ENCODE measurements around the gene UGT1A10. TPM values are rescaled to one million over a fixed set of nuclear protein-coding genes. Genes with fewer than 3 reads are reported as not detected.
A peak's percentile ranks its signal among the peaks of the same experiment; 100 is the strongest.

The UGT1A10 gene
- total and polyA plus RNA-seq, 5 donors from 2014 or later: not detected

GRCh38 chr2:233815861-233816260 lies 179.6 kb downstream of the UGT1A10 start:
- DNase-seq: no peak
- no peak for ATAC-seq (ENCODE audit: low read depth in 2 of 2)
- H3K9me3 ChIP-seq (ENCODE audit: control insufficient read depth in 2 of 2, low read length in 2 of 2): no peaks in the 10 kb centered on the region
- no peak overlapping the region for H3K27ac Mint-ChIP-seq
- H3K4me3 ChIP-seq (ENCODE audit: low read depth, low read length): no peak overlapping the region
- H3K36me3 Mint-ChIP-seq: no peaks in the 10 kb centered on the region
- no peaks in the 10 kb centered on the region for H3K4me1 Mint-ChIP-seq
- peaks cover 33% of the 10 kb centered on the region for H3K27me3 Mint-ChIP-seq
- H3K9me3 Mint-ChIP-seq: peaks cover 0 to 1% (median 0%) of the 10 kb centered on the region in 7 donors
- H3K4me1 ChIP-seq (ENCODE audit: control insufficient read depth, insufficient read depth, low read length, poor library complexity, severe bottlenecking): no peaks in the 10 kb centered on the region
- H3K27me3 ChIP-seq (ENCODE audit: control insufficient read depth, insufficient read depth, low read length): no peaks in the 10 kb centered on the region
- no peak overlapping the region for H3K27ac ChIP-seq (ENCODE audit: insufficient read depth, low read length, poor library complexity, severe bottlenecking)
- H3K36me3 ChIP-seq (ENCODE audit: control insufficient read depth, insufficient read depth, low read length): no peaks in the 10 kb centered on the region
- H3K4me3 Mint-ChIP-seq: no peak overlapping the region

- no peaks in the 10 kb centered on the region for H3K9me3 ChIP-seq (ENCODE audit: control insufficient read depth in 2 of 2, low read length in 2 of 2)
- H3K27me3 ChIP-seq (ENCODE audit: control insufficient read depth, insufficient read depth, low read length): no peaks in the 10 kb centered on the region
- Mint-ChIP-seq H3K9me3 (peaks cover 0 to 1% (median 0%) of the 10 kb centered on the region in 7 donors), H3K4me3 (no peak overlapping the region), H3K4me1 (no peaks in the 10 kb centered on the region), H3K27me3 (peaks cover 34% of the 10 kb centered on the region), H3K36me3 (no peaks in the 10 kb centered on the region), H3K27ac (no peak overlapping the region)
- H3K4me3 ChIP-seq (ENCODE audit: low read depth, low read length): no peak overlapping the region
- no peaks in the 10 kb centered on the region for H3K4me1 ChIP-seq (ENCODE audit: control insufficient read depth, insufficient read depth, low read length, poor library complexity, severe bottlenecking)
- H3K36me3 ChIP-seq (ENCODE audit: control insufficient read depth, insufficient read depth, low read length): no peaks in the 10 kb centered on the region
- H3K27ac ChIP-seq (ENCODE audit: insufficient read depth, low read length, poor library complexity, severe bottlenecking): no peak overlapping the region
- ATAC-seq (ENCODE audit: low read depth in 2 of 2) (no peak), DNase-seq (no peak)
These were observed 180.1 kb downstream of the UGT1A10 start for GRCh38 chr2:233816334-233816733.

- DNase-seq: no peak
These were observed 180.5 kb downstream of the UGT1A10 start for GRCh38 chr2:233816771-233817170.

DNA sequence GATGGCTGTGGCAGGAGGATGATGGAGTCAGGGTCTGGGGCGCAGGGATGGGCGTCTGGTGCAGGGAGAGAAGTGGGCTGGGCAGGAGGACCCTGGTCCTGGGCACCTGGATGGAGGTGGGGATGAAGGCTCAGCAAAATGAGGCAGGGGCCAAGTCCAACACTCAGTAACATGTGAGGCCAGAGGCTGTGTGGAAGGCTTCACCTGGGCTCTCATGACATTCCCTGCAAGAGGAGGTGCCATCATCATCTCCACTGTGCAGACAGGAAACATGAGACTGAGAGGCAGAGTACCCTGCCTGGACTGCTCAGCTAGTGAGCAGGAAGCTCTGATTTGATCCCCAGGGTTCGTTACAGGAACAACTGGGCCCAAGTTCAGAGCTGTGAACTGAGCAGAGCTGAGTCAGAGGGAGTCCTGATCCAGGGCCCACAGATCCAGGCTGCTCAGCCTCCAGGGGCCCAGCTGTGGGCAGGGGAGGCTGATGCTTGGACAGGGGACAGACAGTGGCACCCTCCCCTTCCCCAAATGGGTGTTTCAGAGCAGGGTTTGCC lies 181.2 kb downstream of the UGT1A10 start:
- H3K27ac ChIP-seq (ENCODE audit: insufficient read depth, low read length, poor library complexity, severe bottlenecking): no peak overlapping the region
- Mint-ChIP-seq H3K27ac (peak overlapping the region in 2 of 3 donors; percentile 33 to 85), H3K4me3 (no peak overlapping the region), H3K36me3 (no peaks in the 10 kb centered on the region), H3K9me3 (peaks cover 0 to 1% (median 0%) of the 10 kb centered on the region in 7 donors), H3K4me1 (no peaks in the 10 kb centered on the region), H3K27me3 (peaks cover 34% of the 10 kb centered on the region)
- no peaks in the 10 kb centered on the region for H3K9me3 ChIP-seq (ENCODE audit: control insufficient read depth in 2 of 2, low read length in 2 of 2)
- DNase-seq (no peak), ATAC-seq (ENCODE audit: low read depth in 2 of 2) (no peak)
- H3K4me1 ChIP-seq (ENCODE audit: control insufficient read depth, insufficient read depth, low read length, poor library complexity, severe bottlenecking): no peaks in the 10 kb centered on the region
- no peaks in the 10 kb centered on the region for H3K27me3 ChIP-seq (ENCODE audit: control insufficient read depth, insufficient read depth, low read length)
- no peak overlapping the region for H3K4me3 ChIP-seq (ENCODE audit: low read depth, low read length)
- H3K36me3 ChIP-seq (ENCODE audit: control insufficient read depth, insufficient read depth, low read length): no peaks in the 10 kb centered on the region

More at GRCh38 chr2:233816771-233817170, 180.5 kb downstream of the UGT1A10 start:
- ATAC-seq (ENCODE audit: low read depth in 2 of 2): no peak
- H3K9me3 ChIP-seq (ENCODE audit: control insufficient read depth in 2 of 2, low read length in 2 of 2): no peaks in the 10 kb centered on the region
- H3K4me3 Mint-ChIP-seq: no peak overlapping the region
- H3K27me3 ChIP-seq (ENCODE audit: control insufficient read depth, insufficient read depth, low read length): no peaks in the 10 kb centered on the region
- H3K4me1 ChIP-seq (ENCODE audit: control insufficient read depth, insufficient read depth, low read length, poor library complexity, severe bottlenecking): no peaks in the 10 kb centered on the region
- no peak overlapping the region for H3K4me3 ChIP-seq (ENCODE audit: low read depth, low read length)
- H3K4me1 Mint-ChIP-seq: no peaks in the 10 kb centered on the region
- H3K36me3 ChIP-seq (ENCODE audit: control insufficient read depth, insufficient read depth, low read length): no peaks in the 10 kb centered on the region
- no peak overlapping the region for H3K27ac Mint-ChIP-seq
- H3K9me3 Mint-ChIP-seq: peaks cover 0 to 1% (median 0%) of the 10 kb centered on the region in 7 donors
- H3K27ac ChIP-seq (ENCODE audit: insufficient read depth, low read length, poor library complexity, severe bottlenecking): no peak overlapping the region
- H3K27me3 Mint-ChIP-seq: peaks cover 34% of the 10 kb centered on the region
- no peaks in the 10 kb centered on the region for H3K36me3 Mint-ChIP-seq

DNA sequence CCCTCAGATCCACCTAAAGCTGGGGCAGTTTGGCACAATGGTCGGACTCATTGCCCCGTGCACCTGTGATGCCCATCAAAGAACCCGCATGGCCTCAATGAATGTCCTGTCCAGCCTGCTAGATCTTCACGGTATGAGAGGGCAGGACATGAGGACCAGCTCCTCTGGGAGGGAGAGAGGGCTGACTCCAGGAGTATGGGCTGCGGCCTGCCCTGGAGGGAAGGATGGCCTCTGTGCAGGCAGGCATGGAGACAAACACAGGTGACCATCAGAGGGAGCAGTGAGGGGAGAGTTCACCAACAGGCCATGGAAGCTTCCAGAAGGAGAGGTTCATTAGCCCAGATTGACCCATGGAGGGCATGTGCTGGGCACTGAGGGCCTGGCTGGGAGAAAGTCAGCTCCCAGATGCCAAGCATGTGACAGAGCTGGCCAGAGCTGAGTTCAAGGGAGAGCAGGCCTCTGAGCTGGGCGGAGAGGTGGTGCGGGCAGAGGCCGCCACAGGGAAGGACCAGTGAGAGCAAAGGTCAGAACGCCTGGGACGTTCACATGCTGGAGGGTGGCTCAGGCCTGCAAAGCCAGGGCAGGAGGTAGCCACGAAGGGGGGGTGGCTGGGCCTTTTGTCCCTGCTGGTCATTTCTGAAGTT lies 181.9 kb downstream of the UGT1A10 start:
- Histone ChIP-seq H3K9me3 (ENCODE audit: control insufficient read depth in 2 of 2, low read length in 2 of 2) (no peaks in the 10 kb centered on the region), H3K36me3 (ENCODE audit: control insufficient read depth, insufficient read depth, low read length) (no peaks in the 10 kb centered on the region), H3K4me1 (ENCODE audit: control insufficient read depth, insufficient read depth, low read length, poor library complexity, severe bottlenecking) (no peaks in the 10 kb centered on the region), H3K27ac (ENCODE audit: insufficient read depth, low read length, poor library complexity, severe bottlenecking) (no peak overlapping the region), H3K4me3 (ENCODE audit: low read depth, low read length) (no peak overlapping the region), H3K27me3 (ENCODE audit: control insufficient read depth, insufficient read depth, low read length) (no peaks in the 10 kb centered on the region)
- DNase-seq (no peak), ATAC-seq (ENCODE audit: low read depth in 2 of 2) (no peak)
- no peaks in the 10 kb centered on the region for H3K36me3 Mint-ChIP-seq
- H3K9me3 Mint-ChIP-seq: peaks cover 0 to 1% (median 0%) of the 10 kb centered on the region in 7 donors
- H3K4me3 Mint-ChIP-seq: no peak overlapping the region
- peaks cover 31% of the 10 kb centered on the region for H3K27me3 Mint-ChIP-seq
- no peaks in the 10 kb centered on the region for H3K4me1 Mint-ChIP-seq
- no peak overlapping the region for H3K27ac Mint-ChIP-seq

DNA sequence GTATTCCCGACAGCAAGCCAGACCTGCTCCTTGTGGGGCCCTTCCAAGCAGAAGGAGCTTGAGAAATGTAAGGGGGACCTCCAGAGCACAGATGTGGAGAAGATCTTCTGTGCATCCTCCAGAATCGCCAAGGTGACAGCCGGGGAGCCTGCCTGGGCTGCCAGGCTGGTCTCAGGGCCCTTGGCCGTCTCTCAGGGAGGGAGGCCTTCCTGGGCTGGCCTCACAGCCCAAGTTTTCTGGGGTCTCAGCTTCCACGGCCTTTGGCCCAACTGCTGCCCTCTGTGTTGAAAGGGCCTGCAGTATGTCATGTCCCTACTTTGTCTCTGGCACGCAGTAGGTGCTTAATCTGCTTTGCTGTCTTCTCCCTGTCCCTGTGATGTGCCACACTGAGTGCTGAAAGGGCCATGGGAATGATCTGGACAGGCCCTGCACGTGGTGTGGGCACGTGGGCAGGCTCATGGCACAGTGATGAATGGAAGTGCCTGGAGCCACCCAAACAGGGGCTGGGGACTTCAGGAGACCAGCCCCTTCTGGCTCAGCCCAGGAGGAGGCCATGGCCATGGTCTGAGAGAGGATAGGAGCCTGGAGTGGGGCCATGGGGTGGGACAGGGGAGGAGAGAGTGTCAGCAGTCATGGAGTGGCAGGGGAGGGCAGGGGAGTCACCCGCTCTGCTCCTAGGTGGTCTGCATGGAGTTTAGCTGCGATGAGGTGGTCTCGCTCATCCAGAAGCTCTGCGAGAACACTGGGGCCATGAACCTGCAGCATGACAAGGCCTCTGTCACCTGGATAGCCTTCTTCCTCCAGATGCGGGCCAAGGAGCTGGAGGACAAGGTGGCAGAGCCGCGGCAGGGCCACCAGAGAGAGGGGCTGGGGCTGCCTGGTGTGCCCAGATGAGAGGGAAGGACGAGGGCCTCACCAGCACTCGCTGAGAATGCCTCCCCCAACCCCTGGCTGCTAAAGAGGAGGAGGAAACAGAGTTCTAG lies 182.7 kb downstream of the UGT1A10 start:
- no peaks in the 10 kb centered on the region for H3K36me3 Mint-ChIP-seq
- H3K4me1 Mint-ChIP-seq: no peaks in the 10 kb centered on the region
- H3K27me3 ChIP-seq (ENCODE audit: control insufficient read depth, insufficient read depth, low read length): no peaks in the 10 kb centered on the region

DNA sequence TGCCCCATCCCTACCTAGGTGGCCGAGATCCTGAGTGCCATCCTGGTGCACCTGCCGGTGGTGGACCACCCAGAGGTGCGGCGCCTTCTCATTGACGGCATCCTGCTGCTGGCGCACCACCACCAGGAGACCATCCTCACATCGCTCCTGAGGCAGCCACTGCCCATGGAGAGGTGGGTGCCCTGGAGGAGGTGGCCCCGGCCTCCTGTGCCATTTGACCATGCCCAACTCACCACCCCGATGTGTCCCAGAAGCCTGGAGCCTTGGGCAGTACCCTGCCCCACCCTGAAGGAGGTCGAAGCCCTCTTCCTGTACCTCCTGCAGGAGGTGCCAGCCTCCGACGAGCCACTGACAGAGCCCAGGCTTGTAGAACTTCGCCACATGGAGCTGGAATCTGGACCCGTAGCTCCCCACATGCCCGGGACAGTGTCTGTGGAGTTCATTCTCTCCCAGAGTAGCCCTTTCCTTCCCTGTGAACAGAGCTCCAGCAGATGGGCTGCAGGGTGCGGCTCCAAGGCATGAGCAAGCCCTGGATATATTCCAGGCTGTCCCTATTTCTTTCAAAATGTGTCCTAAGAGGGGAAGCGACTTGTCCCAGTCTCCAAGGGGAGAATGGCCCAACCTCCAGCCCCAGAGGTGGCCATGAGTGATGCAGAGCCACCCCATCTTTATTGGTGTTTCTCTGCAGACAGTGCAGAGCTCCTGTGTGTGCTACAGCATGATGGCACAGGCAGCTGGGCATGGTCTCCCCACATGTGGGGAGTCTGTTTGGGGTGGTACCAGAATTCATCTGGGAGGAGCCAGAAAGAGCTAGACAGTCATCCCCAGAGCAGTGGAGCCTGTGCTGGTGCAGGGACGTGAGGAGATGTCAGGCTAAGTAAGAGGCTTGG lies 183.9 kb downstream of the UGT1A10 start:
- Mint-ChIP-seq H3K27me3 (peaks cover 19% of the 10 kb centered on the region), H3K36me3 (no peaks in the 10 kb centered on the region), H3K4me1 (no peaks in the 10 kb centered on the region), H3K27ac (no peak overlapping the region), H3K4me3 (no peak overlapping the region), H3K9me3 (peaks cover 0 to 1% (median 0%) of the 10 kb centered on the region in 7 donors)
- no peaks in the 10 kb centered on the region for H3K36me3 ChIP-seq (ENCODE audit: control insufficient read depth, insufficient read depth, low read length)
- H3K4me1 ChIP-seq (ENCODE audit: control insufficient read depth, insufficient read depth, low read length, poor library complexity, severe bottlenecking): no peaks in the 10 kb centered on the region
- ATAC-seq (ENCODE audit: low read depth in 2 of 2) (no peak), DNase-seq (no peak)
- no peak overlapping the region for H3K27ac ChIP-seq (ENCODE audit: insufficient read depth, low read length, poor library complexity, severe bottlenecking)
- H3K9me3 ChIP-seq (ENCODE audit: control insufficient read depth in 2 of 2, low read length in 2 of 2): no peaks in the 10 kb centered on the region
- no peak overlapping the region for H3K4me3 ChIP-seq (ENCODE audit: low read depth, low read length)
- H3K27me3 ChIP-seq (ENCODE audit: control insufficient read depth, insufficient read depth, low read length): no peaks in the 10 kb centered on the region

More for the DNA sequence above, 182.7 kb downstream of the UGT1A10 start:
- Mint-ChIP-seq H3K9me3 (peaks cover 0 to 1% (median 0%) of the 10 kb centered on the region in 7 donors), H3K4me3 (no peak overlapping the region), H3K27me3 (peaks cover 23% of the 10 kb centered on the region), H3K27ac (no peak overlapping the region)
- H3K27ac ChIP-seq (ENCODE audit: insufficient read depth, low read length, poor library complexity, severe bottlenecking): no peak overlapping the region
- ATAC-seq (ENCODE audit: low read depth in 2 of 2) (no peak), DNase-seq (no peak)
- no peaks in the 10 kb centered on the region for H3K4me1 ChIP-seq (ENCODE audit: control insufficient read depth, insufficient read depth, low read length, poor library complexity, severe bottlenecking)
- H3K36me3 ChIP-seq (ENCODE audit: control insufficient read depth, insufficient read depth, low read length): no peaks in the 10 kb centered on the region
- H3K9me3 ChIP-seq (ENCODE audit: control insufficient read depth in 2 of 2, low read length in 2 of 2): no peaks in the 10 kb centered on the region
- H3K4me3 ChIP-seq (ENCODE audit: low read depth, low read length): no peak overlapping the region

All from CD4-positive, CD25-positive, alpha-beta regulatory T cell (primary cell).